Measurements from ENCODE around the gene IDH3G.
"Not testable (repeated sequence)": the region's sequence is repeated elsewhere in the genome, so short reads cannot be mapped to it uniquely, and the experiment has no call there.

IDH3G gene

DNA sequence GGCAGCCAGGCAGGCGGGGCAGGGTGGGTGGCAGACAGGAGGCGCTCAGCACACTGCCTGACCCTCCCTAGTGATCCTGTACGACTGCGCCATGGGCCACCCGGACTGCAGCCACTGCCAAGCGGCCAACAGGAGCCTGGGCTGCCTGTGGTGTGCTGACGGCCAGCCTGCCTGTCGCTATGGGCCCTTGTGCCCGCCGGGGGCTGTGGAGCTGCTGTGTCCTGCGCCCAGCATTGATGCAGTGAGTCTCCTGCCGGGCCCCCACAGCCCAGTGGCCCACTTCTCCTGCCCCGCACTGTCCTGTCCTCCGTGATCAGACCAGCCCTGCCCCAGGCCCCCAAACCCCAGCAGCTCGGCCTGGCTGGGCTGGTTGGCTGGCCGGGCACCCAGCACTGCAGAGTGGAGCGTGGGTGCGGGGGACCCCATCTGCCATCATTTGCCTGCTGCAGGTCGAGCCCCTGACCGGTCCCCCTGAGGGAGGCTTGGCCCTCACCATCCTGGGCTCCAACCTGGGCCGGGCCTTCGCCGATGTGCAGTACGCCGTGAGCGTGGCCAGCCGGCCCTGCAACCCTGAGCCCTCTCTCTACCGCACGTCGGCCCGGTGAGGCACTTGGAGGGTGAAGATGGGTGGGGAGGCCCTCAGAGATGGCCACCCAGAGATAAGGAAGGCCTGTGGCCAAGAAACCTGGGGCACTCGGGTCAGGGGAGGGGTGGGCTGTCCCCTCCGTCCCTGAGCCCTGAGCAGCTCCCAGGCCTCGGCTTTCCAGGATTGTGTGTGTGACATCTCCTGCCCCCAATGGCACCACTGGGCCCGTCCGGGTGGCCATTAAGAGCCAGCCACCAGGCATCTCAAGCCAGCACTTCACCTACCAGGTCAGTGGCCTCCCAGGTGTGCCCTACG, 22.5 kb downstream of the IDH3G start:
- DNase-seq, result no peak

DNA sequence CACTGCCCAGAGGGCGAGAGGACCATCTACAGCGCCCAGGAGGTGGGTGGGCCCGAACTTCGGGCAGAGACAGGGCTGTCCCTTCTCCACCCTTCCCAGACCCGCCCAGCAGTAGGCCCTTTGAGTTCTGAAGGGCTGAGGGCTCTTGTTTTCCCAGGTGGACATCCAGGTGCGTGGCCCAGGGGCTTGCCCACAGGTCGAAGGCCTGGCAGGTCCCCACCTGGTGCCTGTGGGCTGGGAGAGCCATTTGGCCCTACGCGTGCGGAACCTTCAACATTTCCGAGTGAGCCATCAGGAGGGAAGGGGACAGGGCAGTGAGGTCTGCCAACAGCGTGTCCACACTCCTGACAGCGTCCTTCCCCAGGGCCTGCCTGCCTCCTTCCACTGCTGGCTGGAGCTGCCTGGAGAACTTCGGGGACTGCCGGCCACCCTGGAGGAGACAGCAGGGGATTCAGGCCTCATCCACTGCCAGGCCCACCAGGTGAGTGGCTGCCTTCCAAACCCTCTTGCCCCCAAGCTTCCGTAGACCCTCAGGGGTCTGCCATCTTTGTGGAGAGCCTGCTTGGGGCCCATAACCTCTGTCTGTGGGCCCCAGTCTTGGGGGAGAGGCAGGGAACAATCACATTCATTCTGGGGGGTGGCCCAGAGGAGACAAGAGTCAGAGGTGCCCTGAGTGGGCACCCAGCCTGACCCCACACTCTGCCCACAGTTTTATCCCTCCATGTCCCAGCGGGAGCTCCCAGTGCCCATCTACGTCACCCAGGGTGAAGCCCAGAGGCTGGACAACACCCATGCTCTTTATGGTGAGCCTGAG, 23.4 kb downstream of the IDH3G start:
- DNase-seq, result no peak

DNA sequence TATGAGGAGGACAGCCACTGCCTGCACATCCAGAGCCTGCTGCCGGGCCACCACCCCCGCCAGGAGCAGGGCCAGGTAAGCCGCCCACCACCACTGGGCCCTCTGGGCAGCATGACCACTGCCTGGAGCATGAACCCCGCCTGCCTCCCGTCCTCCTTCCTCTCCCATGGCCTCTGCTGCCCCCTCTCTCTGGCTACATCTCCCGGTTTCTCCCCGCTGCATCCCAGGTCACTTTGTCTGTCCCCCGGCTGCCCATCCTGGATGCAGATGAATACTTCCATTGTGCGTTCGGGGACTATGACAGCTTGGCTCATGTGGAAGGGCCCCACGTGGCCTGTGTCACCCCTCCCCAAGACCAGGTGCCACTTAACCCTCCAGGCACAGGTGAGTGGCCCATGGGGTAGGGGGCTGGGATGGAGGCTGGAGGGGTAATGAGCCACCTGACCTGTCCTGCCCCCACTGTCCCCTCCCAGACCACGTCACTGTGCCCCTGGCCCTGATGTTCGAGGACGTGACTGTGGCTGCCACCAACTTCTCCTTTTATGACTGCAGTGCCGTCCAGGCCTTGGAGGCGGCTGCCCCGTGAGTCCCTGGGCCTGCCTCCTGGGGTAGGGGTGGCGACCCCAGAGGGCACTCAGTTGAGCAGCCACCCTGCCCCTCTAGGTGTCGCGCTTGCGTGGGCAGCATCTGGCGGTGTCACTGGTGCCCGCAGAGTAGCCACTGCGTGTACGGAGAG, 24.1 kb downstream of the IDH3G start:
- DNase-seq, result no peak

DNA sequence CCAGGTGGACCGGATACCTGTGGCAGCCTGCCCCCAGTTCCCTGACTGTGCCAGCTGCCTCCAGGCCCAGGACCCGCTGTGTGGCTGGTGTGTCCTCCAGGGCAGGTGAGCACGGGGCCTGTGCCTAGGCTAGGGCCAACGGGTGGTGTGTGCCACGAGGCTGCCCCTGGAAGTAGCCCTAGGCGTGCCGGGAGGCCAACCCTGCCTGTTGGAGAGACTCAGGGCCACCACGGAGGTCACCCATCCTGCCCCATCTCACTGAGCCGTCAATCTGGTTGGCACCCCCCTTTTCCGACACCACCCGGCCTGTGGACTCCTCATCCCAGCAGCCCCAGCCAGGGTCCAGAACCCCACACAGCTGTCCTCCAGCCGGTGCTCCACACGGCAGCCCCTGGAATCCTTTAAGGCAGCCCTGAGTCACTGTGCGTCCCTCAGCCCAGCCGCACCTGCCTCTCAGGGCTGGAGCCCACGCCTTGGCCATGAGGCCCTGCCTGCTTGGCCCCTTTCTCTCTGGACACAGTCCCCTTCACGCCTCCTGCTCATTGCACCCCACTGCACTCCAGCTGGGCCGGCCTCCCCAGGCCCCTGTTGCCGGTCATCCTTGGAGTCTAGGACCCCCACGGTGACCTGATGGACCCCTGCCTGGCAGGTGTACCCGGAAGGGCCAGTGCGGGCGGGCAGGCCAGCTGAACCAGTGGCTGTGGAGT, 24.9 kb downstream of the IDH3G start:
- no peak for DNase-seq

DNA sequence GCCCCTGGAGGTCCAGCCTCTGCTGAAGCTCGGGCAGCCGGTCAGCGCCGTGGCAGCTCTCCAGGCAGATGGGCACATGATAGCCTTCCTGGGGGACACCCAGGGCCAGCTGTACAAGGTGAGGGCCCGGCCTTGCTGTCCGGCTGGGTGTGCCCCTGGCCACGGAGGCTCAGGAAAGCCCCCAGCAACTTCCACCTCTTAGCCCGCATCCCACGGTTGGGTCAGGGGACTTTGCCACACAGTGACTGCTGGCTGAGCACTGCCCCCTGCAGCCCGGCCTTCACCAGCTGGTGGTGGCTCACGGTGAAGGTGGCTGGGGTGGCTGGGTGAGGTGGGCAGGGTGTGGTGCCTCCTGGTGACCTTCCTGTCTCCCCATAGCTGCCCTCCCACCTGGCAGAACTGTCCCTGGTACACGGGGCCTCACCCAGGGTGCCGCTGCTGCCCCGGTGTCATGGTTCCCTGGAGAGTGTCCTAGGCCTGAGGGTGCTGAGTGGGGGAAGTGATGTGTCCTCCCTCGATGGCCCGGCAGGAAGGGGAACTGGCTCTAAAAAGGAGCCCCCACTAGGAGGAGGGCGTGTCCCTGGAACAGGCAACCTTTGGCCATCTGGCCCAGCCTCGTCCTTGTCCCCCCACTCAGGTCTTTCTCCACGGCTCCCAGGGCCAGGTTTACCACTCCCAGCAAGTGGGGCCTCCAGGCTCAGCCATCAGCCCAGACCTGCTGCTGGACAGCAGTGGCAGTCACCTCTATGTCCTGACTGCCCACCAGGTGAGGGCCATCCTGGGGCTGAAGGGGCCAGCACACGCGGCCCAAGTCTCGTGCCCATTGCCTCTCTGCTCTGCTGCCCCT, 25.6 kb downstream of the IDH3G start:
- DNase-seq, result no peak

DNA sequence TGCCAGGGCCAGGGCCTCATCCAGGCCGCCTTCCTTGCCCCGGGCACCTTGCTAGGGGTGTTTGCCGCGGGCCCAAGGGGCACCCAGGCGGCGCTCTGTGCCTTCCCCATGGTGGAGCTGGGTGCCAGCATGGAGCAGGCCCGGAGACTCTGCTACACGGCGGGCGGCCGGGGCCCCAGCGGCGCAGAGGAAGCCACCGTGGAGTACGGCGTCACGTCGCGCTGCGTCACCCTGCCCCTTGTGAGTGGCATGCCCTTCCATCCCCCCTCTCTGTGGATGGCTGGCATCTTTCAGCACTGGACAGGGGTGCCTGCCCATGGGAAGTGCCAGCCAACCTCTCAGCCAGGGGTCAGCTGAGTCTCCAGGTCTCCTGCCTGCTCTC, 26.5 kb downstream of the IDH3G start:
- no peak for DNase-seq

DNA sequence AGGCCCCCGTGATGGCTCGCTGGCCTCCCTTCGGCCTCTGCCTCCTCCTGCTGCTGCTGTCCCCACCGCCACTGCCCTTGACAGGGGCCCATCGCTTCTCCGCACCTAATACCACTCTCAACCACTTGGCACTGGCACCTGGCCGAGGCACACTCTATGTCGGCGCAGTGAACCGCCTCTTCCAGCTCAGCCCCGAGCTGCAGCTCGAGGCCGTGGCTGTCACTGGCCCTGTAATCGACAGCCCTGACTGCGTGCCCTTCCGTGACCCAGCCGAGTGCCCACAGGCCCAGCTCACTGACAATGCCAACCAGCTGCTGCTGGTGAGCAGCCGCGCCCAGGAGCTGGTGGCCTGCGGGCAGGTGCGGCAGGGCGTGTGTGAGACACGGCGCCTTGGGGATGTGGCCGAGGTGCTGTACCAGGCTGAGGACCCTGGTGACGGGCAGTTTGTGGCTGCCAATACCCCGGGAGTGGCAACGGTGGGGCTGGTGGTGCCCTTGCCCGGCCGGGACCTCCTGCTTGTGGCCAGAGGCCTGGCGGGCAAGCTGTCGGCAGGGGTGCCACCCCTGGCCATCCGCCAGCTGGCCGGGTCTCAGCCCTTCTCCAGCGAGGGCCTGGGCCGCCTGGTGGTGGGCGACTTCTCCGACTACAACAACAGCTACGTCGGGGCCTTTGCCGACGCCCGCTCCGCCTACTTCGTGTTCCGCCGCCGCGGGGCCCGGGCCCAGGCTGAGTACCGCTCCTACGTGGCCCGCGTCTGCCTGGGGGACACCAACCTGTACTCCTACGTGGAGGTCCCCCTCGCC, 27.1 kb downstream of the IDH3G start:
- no peak for DNase-seq

DNA sequence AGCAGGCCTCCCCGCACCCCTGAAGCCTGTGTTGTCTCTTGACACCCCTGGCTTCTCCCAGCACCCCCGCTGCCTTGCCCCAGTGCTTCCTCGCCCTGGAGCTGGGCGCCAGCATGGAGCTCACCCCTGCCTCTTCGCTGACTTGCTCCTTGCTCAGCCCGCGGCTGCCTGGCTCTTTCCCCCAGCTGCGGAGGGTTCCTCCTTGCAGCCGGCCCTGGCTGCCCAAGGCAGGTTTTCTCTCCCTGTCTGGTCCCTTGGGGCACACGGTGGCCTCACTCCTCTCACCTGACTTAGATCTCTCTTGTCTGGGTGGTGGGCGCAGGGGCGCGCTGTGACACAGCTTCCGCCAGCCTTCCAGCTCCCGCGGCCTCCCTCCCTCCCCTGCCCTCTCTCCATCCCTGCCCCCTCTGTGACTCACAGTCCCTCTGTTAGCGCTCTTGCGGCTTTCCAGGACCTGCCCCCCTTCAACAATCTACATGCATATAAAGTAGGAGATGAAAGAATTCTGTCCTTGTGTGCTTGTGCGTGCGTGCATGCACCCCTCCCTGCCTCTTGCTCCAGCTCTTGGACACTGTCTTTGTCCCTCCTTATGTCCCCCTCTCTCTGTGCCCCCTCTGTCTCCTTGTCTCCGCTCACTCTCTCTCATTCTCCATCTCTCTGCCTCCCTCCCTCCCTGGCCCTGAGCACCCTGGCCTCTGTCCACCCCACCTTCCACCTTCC, 27.9 kb downstream of the IDH3G start:
- DNase-seq, result no peak

DNA sequence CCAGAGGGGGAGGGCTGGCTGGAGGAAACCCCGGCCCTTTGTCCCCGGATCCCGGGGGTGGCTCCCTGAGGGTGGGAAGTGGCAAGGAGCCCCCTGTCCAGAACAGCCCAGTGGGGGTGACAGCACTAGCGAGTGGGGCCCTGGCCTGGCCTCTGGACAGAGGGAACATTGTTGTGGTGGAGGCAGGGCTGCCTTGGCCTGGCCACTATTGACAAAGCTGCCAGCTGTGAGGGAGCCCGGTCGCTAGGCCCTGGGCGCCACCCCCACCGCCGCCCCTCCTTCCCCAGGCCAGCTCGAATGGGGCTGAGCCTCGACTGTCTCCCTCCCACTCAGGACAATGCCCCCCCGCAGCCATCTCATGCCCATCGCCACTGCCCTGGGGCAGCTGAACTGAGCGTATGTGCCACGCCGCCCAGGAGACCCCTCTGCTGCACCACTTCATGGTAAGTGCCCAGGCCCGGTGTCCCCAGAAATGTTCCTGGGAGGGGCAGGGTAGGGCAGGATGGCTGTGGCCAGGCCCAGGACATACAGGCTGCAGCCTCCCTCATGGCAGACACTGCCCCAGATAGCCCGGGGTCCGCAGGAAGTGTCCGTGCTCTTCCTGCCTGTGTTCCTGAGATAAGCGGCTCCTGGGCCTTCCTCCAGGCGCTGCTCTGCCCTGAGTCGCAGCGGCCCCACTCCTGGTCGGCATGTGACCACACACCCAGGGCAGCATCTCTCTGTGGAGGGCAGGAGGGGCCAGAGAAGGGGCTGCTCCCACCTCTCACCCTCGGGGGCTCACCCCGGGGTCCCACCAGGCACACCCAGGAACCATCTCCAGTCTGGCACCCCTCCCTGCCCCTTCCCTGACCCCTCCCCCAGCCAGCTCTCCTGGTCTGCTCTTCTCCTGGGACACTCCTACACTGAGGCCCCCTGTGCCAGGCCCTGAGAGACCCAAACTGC, 28.8 kb downstream of the IDH3G start:
- DNase-seq, result no peak

DNA sequence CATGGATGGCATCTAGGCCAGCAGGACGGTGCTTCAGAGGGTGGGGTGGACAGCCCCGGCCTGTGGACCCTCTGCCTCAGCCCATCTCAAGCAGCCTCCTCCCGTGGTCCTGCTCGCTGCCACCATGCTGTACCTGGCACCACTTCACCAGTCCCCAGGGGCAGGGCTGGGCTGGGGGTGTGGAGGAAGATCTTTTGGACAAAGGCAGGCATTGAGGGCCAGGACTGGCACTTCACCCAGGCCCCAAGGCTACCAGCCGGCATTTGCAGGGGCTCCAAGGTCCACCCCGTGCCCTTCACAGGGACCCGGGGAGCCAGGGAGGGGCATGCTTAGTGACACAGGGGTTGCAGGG, 29.4 kb downstream of the IDH3G start:
- DNase-seq, result no peak

DNA sequence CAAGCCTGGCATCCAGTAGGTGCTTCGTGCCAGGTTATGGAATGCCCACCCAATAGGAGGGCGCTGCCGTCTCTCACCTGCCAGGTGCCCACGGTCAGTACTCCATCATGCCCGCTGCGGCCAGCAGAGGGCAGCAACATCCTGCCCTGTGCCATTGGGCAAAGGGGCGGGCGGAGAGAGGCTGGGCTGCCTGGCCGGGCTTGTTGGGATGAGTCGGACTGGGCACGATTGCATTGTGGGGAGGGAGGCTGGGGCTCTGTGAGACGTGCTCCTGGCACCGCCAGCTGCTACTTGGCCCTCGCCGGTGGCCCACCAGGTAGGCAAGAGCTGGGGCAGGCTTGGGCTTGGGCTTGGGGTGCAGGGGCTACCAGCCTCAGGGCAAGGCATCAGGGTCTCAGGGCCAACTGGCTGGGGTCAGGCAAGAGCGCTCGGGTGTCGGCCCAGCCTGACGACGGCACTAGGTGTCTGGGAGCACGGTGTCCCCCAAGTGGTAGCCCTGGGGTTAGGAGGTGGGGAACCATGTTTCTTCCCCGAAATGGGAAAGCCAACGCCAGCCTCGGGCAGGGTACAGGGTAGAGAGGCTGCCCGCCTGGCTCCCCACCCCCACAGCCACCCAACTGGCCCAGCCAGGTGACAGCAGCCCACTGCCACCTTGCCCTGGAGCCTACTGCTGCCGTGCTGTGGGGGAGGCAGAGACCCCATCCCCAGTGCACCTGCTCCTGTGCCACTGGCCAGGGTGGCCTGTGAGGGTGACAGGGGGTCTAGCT, 30.0 kb downstream of the IDH3G start, which contains the start of gene PLXNB3:
PLXNB3 (plus strand) TSS at position 261 of the 767 bp plus-strand sequence. CDS start 1,287 bp downstream, outside the sequence.
- peak; percentile 65 to 83 for DNase-seq

DNA sequence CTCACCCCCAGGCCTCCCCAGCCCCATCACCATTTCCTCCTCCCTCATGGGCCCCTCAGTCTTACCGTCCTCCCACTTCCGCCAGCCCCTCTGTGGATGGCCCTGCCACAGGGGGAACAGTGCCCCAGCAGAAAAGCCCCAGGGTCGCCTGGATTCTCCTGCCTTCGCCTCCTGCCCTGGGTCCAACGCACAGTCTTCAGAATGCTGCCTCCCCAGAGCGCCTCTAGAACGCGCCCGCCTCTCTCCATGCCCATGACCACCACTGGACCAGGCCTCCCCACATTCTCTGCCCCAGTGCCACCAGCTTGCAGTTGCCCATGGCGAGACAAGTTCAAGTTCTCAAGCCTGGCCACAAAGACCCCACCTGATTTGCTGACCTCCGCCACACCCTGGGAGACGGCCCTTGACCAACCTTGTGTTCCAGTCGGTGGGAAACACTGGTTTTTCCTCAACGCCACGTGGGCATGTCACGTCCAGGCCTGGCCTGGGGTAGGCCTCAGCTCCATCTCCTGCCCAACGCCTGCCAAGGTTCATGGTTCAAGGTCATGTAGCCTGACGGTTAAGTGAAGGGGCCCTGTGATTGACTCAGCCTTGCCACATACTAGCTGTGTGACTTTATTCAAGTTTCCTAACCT, 30.8 kb downstream of the IDH3G start:
- no peak for DNase-seq

DNA sequence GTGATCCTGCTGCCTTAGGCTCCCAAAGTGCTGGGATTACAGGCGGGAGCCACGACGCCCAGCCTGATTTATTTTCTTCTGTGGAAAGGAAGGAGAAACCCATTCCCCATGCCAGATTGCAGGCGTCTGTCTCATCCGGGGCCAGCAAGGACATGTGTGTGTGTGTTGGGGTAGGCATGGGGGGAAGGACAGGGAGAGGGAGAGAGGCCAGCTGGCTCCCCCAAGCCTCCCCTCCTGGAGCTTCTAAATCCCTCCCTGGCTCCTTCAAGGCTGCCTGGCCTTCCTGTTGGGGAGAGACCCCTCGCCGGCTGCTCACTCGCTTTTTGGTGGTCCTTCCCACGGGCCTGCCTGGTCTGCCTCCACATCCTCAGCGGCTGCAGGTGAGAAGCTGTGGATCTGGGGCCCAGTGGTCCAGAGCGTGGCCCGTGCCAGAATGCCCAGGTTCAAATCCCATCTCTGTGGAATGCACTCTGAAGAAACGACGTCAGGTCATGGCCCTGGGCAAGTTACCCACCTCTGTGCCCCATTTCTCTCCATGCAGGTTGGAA, 31.5 kb downstream of the IDH3G start:
- no peak for DNase-seq

DNA sequence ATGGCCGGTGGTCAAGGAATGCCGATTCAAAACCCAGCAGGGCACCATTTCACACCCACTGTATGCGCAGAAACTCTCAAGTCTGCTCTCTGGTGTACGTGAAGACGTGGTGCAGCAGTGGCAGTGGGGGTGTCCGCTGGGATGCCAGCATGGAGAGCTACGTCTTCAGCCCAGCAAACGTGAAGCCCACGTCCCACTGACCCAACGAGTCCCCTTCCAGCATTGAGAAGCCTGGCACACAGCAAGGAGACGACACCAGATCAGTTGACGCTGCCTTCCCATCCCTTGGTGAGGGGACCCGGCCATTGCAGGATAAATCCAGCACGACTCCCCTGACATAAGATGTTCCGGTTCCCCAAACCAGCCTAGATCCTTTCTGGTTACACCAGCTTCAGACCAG, 32.3 kb downstream of the IDH3G start:
- DNase-seq, result no peak

DNA sequence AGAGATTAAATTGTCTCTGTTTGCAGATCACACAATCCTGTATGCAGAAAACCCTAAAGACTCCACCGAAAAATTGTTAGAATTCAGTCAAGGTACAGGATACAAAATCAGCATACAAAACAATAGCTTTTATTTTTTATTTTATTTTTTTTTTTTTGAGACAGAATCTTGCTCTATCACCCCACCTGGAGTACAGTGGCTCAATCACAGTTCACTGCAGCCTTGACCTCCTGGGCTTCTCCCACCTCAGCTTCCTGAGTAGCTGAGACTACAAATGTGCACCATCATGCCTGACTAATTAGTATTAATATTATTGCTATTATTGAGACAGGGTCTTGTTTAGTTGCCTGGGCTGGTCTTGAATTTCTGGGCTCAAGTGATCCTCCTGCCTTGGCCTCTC, 39.0 kb downstream of the IDH3G start:
- DNase-seq, result no peak

DNA sequence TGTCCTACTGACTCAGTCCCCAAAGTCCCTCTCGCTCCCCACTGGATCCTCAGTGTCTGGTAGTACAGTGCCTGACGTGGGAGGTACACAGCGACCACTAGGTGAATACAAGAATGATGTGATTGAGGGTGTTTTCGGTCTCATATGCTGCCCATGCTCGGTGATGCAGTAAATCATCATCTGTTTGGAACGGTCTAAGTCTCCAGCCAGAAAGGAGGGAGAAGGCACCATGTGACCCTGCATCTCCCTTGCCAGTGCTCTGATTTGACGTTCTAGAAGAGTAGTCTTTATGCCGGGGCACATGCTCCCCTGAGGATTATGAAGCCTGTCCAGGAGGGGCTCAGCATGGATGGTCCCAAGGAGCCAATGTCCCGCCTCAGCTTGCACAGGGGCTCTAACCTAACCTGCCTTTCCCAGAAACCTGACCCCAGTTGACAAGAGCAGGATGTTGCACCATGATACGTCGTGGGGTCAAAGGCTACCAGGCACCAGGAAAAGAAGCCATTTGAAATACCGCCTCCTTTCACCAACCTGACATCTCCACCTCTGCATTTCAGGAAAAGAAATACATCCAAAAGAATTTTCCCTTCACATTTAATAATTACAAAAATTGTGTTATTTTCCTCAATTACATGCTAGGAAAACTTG, 43.9 kb downstream of the IDH3G start:
- DNase-seq, result no peak

DNA sequence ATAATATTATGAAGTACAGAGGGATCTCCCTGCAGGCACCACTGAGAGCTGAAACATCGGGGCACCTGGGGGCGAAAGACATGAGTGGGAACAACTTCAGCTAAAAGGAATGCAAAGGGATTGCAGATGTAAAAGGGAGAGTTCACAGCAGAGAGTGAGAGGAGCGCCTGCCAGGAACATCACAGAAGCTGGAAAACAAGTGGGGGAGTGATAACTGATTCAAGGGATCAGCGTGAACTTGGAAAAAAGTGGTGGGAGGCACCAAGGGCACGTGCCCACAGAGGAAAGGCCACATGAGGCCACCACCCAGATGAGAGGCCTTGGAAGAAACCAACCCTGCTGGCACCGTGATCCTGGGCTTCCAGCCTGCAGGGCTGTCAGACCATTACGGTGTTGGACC, 45.2 kb downstream of the IDH3G start:
- DNase-seq, result not testable (repeated sequence)
